Measurements from ENCODE around the gene PSME1.

DNA sequence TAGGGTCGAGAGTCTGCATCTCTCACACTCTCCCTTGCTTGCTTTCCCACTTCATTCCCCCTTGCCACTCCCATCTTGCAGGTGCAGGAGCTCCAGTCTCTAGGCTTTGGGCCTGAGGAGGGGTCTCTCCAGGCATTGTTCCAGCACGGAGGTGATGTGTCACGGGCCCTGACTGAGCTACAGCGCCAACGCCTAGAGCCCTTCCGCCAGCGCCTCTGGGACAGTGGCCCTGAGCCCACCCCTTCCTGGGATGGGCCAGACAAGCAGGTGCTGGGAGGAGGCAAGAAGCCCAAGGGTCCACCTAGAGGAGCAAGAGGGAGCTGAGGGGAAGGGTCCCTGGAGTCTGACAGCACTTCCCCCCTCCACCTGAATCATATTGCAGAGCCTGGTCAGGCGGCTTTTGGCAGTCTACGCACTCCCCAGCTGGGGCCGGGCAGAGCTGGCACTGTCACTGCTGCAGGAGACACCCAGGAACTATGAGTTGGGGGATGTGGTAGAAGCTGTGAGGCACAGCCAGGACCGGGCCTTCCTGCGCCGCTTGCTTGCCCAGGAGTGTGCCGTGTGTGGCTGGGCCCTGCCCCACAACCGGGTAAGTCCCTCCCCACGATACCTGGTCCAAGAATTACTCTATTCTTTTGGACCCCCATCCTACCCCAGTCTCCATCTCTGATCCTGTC is 15.5 kb downstream of the PSME1 start:
- TF ChIP-seq, protein P1, sequence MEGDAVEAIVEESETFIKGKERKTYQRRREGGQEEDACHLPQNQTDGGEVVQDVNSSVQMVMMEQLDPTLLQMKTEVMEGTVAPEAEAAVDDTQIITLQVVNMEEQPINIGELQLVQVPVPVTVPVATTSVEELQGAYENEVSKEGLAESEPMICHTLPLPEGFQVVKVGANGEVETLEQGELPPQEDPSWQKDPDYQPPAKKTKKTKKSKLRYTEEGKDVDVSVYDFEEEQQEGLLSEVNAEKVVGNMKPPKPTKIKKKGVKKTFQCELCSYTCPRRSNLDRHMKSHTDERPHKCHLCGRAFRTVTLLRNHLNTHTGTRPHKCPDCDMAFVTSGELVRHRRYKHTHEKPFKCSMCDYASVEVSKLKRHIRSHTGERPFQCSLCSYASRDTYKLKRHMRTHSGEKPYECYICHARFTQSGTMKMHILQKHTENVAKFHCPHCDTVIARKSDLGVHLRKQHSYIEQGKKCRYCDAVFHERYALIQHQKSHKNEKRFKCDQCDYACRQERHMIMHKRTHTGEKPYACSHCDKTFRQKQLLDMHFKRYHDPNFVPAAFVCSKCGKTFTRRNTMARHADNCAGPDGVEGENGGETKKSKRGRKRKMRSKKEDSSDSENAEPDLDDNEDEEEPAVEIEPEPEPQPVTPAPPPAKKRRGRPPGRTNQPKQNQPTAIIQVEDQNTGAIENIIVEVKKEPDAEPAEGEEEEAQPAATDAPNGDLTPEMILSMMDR (conservative IDR thresholded peaks at IDR 0.05 in 1 of 2, IDR thresholded peaks at IDR 0.05 in 1 of 2; ENCODE audit: extremely low read depth in 1 of 2, insufficient read depth in 1 of 2, low read depth in 1 of 2, low read length in 2 of 2) = no peak
- TF ChIP-seq EZH2 (IDR thresholded peaks at IDR 0.05; ENCODE audit: borderline replicate concordance, low read length) = no peak
